NCI-H2227 (cell line): ENCODE measurements around the gene PPP1R36.
"Not testable (repeated sequence)": the region's sequence is repeated elsewhere in the genome, so short reads cannot be mapped to it uniquely, and the experiment has no call there.

Source experiments
- DNase-seq: peaks from one replicate; lab custom pipeline; 2025; ENCODE audit not compliant: unreplicated experiment; lab: John Stamatoyannopoulos, UW

The PPP1R36 gene

DNA sequence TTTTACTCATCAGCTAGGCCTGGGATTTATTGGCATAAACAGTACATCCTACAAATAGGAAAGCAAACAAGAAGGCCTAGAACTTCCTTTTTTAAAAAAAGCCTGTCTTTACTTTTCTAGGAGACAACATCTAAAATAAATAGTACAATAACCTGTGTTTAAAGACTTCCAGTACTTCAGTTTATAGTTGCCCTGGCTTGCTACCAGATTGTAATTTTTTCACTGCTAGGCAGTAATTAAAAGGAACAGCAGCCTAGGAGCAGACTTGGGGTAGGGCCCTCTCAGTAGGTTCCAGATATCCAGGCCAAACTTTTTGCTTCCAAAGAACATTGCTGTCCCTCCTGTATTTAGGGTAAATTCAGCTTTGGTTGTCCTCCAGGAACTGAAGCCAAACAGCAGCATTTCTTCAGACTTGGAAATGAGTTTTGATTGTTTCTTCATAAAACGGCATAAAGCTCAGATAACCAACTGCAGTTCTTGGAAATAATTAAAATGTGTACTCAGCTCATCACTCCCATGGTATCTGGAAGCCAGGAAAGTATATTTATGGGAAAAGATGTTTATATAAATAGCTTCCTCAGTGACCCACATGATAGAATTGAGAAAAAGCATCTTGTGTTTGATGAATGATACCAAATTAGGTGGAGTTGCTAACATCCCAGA lies 61.7 kb downstream of the PPP1R36 start:
- no peak for DNase-seq

DNA sequence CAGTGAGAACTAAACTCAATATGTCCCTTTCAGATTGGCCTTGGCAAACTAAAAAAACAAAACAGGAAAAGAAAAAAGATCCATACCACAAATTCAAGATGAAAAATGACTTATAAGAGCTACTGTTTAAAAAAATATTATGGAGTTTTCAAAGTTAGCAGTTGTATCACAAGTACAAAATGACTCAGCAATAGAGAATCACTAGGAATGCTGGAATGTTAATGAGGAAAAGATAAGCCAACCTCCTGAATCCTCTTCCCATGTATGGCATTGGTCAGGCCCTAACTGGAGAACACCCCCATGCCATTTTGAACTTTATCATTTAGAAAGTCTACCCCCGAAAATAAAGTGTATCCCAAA lies 62.2 kb downstream of the PPP1R36 start:
- no peak for DNase-seq

DNA sequence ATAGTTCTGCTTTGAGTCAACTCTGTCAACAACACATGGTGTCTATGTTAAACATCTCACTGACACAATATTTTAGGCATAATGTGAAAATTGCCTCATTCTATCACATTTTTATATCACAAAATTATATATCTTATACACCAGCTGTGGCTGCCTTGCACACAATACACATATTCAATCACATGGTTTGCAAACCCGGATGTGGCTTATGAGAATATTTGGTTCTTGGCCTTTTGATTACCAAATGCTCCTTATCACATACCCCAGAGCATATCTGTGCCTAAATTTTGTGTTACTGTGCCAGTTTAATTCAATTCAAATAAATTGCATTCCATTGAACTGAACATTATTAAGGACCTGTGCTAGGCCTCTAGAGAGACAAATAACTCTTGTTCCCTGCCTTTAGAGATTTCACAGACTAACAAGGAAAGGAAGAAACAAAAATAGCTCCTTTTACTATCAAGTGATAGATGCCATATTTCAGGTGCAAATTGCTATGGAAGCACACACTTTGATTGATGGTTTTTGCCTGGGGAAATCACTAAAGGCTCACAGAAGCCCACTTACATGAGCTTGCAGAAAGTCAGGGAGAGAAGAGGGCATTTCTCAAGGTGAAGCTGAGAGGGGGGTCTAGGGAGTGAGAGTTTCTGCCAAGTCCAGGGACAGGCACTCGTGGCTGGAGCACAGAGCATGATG lies 63.4 kb downstream of the PPP1R36 start:
- DNase-seq = no peak

DNA sequence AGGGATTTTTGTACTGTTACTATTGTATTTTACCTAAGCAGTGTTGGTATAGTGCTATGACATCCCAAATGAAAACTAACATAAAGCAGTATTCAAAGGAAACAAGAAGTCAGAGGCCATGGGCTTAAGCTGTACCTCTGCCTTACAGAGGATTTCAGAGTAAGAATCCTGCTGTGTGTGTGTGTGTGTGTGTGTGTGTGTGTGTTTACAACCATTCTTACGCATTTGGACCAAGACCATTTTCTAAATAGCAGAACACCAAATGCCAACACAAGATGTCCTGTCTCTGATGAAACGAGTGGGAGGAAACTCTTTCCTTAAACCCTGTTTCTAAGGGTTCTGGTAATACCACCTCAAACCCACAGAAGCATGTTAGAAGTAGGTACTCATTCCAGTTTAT lies 64.4 kb downstream of the PPP1R36 start:
- DNase-seq = no peak

DNA sequence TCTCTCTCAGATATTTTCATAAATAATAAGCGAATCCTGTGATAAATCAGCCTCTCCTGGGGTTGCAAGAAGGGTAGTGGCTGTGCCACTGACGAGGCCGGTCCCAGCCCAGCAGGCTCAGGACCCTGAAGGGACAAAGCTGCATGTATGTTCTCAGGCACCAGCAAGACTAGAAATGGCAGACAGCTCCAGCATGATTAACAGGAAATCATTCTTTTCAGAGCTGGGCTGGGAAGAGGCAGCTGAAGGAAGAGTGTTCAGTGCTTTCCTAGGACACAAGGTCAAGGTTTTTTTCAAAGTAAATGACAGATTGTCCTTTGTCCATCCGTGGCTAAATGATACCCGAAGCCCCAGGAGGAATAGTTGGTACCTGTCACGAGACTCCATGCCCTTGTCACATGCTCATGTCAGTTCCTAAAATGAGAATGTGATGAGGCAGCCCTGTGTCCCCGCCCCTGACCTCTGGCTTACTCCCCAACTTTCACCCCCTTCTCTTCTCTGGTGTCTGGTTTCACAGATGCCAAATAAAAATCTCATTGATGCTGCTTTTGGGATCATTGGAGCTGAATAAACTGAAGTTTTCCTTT lies 65.1 kb downstream of the PPP1R36 start:
- peak; percentile 12 for DNase-seq

DNA sequence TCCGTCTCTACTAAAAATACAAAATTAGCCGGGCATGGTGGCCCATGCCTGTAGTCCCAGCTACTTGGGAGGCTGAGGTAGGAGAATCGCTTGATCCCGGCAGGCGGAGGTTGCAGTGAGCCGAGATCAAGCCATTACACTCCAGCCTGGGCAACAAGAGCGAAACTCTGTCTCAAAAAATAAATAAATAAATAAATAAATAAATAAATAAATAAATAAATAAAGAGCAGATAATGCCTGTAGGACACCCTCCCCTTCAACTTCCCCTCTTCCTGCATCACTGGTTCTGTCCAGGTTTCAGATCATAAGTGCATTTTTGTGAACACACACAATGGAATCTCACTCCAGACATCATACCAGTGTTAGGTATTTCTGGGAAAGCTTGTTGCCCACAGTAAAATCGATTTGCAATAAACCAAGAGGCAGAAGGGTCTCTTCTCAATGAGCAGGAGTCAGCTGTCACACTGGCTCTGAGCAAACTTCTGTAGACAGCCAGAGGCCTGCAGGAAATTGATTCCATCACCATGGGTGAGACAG lies 68.2 kb downstream of the PPP1R36 start:
- not testable (repeated sequence) for DNase-seq

DNA sequence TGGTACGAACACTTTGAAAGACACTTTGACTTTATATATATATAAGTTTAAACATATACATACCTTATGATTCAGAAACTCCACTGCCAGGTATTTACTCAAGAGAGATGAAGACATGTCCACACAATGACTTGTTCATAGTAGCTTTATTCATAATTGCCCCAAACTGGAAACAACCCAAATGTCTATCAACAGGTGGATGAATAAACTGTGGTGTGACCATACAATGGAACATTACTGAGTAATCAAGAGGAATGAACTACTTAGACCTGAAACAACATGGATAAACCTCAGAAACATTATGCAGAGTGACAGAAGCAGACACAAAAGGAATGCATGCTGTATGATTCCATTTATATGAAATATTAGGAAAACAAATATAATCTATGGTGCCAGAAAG lies 71.1 kb downstream of the PPP1R36 start:
- no peak for DNase-seq

DNA sequence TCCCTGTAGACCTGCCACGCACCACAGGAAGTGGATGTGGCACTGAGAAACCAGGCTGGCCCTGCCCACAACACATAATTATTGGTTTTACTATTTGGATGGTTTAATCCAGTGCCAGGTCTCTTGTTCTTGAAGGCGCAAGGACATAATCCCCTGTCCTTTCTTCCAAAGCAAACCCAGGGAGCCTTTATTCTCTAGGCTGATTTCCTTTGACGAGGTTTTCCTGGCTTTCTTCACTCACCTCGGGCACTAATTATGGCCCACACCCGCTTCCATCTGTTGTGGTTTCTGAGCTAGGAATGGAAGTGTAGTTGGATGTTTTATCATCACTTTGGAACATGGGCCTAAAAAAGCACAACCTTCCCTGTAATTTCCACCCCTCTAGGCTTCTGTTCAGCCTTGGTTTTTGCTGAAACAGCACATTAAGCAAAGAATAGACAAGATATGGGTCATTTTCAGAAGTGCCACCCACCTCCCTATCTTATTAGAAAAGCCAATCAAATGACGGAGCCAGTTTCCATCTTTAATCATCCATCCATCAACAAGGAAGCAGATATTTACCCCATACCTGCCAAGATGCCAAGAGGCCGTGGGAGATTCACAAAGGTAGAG lies 73.9 kb downstream of the PPP1R36 start:
- no peak for DNase-seq

DNA sequence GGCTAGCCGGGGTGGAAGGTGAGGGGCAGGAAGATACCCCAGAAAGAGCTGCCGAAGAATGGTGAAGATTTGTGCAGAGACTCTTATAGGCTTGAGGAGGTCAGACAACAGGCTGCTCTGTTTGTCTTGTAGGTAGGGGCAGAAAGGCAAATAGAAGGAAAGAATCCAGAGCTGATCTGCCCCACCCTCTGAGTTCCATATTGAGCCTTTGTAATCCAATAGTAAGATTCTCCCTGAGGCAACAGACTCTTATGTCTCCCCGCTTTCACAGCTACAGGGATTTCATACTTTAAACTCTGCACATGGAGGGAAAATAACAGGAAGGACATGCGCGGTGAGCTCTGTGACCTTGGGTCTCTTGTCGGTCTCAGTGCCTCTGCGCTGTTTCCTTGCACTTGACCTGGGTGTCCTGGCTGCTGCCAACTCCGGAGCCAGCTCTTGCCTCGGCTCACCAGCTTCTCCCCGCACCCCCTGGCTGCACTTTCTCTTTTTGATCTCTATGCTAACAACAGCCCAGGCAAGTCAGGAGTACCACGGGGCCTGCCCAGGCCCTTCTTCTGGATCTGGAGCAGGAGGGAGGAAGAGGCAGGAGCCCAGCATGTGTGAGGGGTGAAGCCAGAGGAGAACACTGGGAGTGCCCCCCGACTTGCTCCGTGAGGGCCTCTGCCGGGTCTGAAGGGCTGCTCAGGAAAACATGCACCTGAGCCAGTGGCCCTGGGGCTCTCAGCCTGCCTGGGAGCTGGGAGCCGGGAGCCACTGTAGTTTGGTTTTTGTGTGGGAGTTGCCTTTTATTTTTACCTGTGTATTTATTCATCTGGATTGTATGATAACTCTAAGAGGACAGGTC lies 75.8 kb downstream of the PPP1R36 start:
- no peak for DNase-seq

DNA sequence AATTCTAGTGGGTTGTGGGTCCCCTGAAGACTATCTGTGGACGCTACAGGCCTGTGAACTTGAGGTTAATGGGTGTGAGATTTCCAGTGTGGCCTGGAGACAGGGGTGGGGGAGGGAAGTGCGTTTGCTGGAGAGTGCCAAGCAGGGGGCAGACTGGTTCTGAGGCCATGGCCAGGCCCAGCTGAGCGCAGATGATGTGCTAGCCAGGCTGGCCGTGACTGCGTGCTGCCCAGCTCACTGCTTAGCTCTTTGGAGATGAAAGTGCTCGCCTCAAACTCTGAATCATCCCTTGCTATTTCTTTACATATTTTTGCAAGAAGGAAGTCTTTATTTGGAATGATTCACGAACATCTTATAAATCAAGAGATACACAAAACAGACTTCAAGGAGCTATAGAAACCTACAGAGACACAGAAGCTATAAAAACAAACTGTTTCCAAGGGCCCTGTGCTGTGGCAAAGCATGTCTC lies 79.2 kb downstream of the PPP1R36 start:
- no peak for DNase-seq

DNA sequence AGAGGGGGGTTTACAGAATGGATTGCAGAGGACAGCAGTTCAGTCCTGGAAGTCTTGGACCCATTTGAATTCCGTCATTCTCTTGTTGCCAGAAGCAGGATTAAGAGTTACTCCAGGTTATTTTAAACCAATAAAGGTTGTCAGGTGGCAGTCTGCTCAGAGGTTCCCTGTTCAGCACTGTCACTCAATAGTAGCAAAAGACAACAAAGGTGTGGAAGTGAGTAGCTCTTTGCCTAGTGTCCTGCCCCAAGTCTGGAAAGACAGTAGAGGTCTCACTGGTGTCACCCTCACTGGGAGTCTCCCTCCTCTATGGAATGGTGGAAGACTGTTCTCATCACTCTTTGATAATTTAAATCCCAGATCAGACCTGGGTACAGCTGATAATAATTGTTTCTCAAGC lies 81.0 kb downstream of the PPP1R36 start:
- no peak for DNase-seq

DNA sequence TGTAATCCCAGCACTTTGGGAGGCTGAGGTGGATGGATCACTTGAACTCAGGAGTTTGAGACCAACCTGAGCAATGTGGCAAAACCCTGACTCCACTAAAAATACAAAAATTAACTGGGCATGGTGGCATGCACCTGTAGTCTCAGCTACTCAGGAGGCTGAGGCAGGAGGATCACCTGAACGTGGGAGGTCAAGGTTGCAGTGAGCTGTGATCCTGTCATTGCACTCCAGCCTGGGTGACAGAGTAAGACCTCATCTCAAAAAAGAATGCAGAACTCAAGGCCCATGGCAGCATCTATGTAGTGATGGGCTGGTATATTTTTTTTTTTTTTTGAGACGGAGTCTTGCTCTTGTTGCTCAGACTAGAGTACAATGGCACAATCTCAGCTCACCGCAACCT lies 81.5 kb downstream of the PPP1R36 start:
- not testable (repeated sequence) for DNase-seq

DNA sequence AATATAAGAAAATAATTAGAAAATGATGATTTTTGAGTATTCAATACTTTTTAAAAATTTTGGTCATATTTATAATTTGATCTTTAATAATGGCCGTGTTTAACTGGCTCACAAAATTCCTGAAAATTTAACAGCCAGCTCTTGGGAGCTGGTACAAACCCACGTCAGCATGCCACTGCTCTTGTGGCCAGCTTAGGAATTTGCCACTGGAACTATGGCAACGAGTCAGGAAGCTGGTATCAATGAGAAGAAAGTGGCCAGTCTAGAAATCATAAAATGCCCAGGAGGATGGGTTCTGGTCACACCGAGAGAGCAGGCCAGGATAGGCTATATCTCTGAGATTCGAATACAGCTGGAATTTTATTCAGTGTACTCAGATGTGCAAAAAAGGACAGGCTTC lies 82.3 kb downstream of the PPP1R36 start:
- no peak for DNase-seq

DNA sequence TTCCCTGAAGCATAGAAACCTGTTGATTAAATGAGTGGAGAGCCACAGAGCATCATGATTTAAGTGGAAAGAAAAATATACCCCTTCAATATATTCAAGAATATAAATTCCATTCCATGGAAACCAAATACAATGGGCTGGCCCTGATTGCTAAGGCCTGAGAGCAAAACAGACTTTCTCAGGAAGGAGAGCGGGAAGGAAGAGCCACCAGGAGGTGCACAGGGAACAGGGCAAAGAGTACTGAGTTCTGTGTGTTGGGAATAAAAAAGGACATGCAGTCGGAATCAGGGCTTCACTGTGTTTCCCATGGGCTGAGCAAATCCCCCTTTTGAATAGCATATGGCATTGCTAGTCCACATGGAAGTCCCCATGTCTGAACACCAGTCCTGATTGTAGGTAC lies 84.8 kb downstream of the PPP1R36 start:
- DNase-seq = no peak

DNA sequence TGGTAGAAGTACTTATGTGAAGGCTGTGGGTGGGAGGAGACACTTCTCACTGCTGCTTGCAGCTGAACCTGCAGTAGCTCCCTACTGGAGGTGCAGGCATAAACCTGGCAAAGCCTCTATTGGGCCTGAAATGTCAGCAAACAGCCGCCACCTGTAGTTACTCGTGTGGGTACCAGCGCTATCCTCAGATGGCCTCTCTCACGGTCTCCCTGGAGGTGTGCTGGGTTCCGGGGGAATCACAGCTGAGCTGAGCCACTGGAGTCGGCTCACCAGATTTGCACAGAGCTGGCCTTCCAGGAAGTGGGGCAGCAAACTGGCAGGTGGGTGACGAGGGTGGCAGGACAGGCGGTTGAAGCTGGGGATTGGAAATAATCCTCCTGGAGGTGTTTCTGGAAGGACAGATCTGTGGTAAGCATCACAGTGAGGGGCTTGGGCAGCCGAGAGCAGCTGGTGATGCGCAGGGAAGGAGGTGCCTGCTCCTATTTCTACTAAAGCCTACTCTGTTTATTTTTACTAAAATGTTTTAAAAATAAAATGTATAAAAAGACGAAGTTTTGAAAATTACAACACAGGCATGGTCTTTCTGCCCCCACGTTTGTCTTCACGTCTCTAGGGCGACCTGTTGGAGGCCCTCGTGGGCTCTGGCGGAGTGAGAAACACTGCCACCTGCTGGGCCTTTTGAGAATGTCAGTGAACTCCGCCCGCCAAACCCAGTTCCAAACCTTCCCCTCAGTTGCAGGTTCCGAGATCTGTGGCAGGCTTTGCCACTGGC lies 86.6 kb downstream of the PPP1R36 start:
- DNase-seq = peak; percentile 62

DNA sequence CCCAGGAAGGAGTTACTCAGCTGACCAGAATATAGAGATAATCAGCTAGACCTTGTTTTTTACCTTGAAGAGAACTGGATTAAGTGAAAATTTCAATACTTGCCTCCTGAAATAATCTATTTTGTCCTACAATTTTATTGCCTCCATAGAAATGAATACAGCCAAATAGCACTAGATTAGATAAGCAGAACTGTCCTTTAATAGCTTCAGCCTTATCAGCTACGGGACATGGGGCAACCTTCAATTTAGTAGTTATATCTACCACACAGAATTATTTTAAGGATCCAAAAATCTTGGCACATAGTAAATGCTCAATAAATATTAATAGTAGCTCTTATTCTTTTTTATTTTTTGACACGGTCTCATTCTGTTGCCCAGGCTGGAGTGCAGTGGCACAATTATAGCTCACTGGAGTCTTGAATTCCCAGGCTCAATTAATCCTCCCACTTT lies 87.2 kb downstream of the PPP1R36 start:
- DNase-seq = no peak

DNA sequence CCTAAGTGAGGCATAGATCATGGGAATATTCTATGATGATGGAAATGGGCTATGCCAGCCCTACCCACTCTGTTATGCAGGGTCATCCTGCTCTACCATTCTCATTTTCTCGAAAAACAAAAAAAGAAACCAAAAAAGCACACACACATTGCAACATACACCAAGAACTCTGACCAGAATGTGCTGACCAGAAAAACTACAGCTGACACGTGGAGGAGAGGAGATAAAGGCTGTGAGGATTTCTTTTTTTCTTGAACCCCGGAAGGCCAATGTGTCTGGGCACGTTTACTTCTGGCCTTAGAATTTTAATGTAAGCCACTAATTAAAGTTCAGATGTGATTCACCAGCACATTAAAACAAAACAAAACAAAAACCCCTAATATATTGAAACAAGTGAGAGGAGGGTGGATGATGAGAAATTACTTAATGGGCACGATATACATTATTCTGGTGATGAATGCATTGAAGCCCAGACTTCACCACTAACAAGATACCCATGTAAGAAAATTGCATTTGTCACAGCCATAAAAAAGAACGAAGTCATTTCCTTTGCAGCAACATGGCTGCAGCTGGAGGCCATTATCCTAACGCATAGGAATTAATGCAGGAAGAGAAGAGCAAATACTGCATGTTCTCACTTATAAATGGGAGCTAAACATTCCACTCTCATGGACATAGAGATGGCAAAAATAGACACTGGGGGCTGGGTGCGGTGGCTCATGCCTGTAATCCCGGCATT lies 88.1 kb downstream of the PPP1R36 start:
- DNase-seq = no peak

DNA sequence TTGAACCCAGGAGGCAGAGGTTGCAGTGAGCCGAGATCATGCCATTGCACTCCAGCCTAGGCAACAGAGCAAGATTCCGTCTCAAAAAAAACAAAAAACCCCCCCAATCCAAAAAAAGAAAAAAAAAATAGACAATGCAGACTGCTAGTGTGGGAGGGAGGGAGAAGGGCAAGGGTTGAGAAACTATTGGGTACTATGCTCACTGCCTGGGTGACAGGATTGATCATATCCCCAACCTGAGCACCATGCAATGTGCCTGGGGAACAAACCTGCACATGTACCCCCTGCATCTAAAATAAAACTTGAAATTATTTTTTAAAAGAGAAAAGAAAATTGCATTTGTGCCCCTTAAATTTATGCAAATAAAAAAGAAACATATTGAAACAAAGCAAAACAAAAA lies 88.9 kb downstream of the PPP1R36 start:
- DNase-seq = no peak
